Measurements from ENCODE around the gene KRT28.
"Not testable (repeated sequence)": the region's sequence is repeated elsewhere in the genome, so short reads cannot be mapped to it uniquely, and the experiment has no call there.

- TF ChIP-seq, protein P1, sequence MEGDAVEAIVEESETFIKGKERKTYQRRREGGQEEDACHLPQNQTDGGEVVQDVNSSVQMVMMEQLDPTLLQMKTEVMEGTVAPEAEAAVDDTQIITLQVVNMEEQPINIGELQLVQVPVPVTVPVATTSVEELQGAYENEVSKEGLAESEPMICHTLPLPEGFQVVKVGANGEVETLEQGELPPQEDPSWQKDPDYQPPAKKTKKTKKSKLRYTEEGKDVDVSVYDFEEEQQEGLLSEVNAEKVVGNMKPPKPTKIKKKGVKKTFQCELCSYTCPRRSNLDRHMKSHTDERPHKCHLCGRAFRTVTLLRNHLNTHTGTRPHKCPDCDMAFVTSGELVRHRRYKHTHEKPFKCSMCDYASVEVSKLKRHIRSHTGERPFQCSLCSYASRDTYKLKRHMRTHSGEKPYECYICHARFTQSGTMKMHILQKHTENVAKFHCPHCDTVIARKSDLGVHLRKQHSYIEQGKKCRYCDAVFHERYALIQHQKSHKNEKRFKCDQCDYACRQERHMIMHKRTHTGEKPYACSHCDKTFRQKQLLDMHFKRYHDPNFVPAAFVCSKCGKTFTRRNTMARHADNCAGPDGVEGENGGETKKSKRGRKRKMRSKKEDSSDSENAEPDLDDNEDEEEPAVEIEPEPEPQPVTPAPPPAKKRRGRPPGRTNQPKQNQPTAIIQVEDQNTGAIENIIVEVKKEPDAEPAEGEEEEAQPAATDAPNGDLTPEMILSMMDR (IDR thresholded peaks at IDR 0.05) = not testable (repeated sequence)
- not testable (repeated sequence) for TF ChIP-seq POLR2A (IDR thresholded peaks at IDR 0.05)
These were observed 14.9 kb upstream of the KRT28 start for GRCh38 chr17:40814657-40815056.
